ENCODE data around the gene UROD.

DNA sequence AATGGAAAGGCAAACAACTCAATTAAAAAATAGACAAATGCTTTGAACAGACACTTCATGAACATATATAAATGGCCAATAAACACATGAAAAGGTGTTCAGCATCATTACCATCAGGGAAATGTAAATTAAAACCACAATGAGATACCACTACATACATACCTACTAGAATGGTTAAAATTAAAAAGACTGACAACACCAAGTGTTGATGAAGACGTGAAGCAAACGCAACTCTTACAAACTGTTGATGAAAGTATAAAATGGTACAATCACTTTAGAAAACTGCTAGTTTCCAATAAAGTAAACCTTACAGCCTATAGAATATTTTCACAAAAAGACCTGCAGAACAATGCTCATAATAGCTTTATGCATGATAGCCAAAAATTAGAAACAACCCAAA lies 35.8 kb upstream of the UROD start:
- TF ChIP-seq, protein P1, sequence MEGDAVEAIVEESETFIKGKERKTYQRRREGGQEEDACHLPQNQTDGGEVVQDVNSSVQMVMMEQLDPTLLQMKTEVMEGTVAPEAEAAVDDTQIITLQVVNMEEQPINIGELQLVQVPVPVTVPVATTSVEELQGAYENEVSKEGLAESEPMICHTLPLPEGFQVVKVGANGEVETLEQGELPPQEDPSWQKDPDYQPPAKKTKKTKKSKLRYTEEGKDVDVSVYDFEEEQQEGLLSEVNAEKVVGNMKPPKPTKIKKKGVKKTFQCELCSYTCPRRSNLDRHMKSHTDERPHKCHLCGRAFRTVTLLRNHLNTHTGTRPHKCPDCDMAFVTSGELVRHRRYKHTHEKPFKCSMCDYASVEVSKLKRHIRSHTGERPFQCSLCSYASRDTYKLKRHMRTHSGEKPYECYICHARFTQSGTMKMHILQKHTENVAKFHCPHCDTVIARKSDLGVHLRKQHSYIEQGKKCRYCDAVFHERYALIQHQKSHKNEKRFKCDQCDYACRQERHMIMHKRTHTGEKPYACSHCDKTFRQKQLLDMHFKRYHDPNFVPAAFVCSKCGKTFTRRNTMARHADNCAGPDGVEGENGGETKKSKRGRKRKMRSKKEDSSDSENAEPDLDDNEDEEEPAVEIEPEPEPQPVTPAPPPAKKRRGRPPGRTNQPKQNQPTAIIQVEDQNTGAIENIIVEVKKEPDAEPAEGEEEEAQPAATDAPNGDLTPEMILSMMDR (IDR thresholded peaks at IDR 0.05): no peak
- TF ChIP-seq POLR2A (IDR thresholded peaks at IDR 0.05): no peak

Measured in right lobe of liver (tissue), 4 donors.